Liver (tissue), 9 donors: ENCODE data around the gene CCN5. TPM values are rescaled to one million over a fixed set of nuclear protein-coding genes. Genes with fewer than 3 reads are reported as not detected.

ENCODE experiments used
- DNase-seq: peaks from one replicate; pipeline ENCODE4 v3.0.0-alpha.2; 2017; ENCODE audit warnings: low spot score
- H3K27ac ChIP-seq, 2 donors: one replicate each; pipeline ENCODE4 v1.7.0; 2013; ENCODE audit warnings: inconsistent platforms in 2 of 2, low read length in 2 of 2, control low read depth in 1 of 2, low read depth in 1 of 2, mild to moderate bottlenecking in 1 of 2
- H3K27me3 ChIP-seq, 4 donors: one replicate each; pipeline versions ENCODE4 v1.6.1 to v1.7.0; 2013; ENCODE audit warnings: low read length in 3 of 4, inconsistent platforms in 1 of 4, mild to moderate bottlenecking in 1 of 4, moderate library complexity in 1 of 4; ENCODE audit not compliant: control insufficient read depth in 4 of 4, insufficient read depth in 4 of 4
- H3K36me3 ChIP-seq, 4 donors: one replicate each; pipeline versions ENCODE4 v1.6.1 to v1.7.0; 2013; ENCODE audit warnings: low read length in 3 of 4, mild to moderate bottlenecking in 3 of 4, low read depth in 1 of 4, moderate library complexity in 1 of 4; ENCODE audit not compliant: control insufficient read depth in 4 of 4, insufficient read depth in 3 of 4
- H3K4me1 ChIP-seq, 4 donors: one replicate each; pipeline versions ENCODE4 v1.6.1 to v1.7.0; 2013; ENCODE audit warnings: low read length in 3 of 4, mild to moderate bottlenecking in 3 of 4, moderate library complexity in 1 of 4; ENCODE audit not compliant: control insufficient read depth in 4 of 4, insufficient read depth in 4 of 4
- H3K4me3 ChIP-seq, 3 donors: one replicate each; pipeline versions ENCODE4 v1.6.1 to v1.7.0; 2013; ENCODE audit warnings: low read length in 3 of 3, control low read depth in 1 of 3, low read depth in 1 of 3, mild to moderate bottlenecking in 1 of 3
- H3K9ac ChIP-seq, 2 donors: one replicate each; pipeline ENCODE4 v1.7.0; 2013; ENCODE audit warnings: low read length in 2 of 2, mild to moderate bottlenecking in 2 of 2, moderate library complexity in 2 of 2, control low read depth in 1 of 2, low read depth in 1 of 2
- H3K9me3 ChIP-seq, 4 donors: one replicate each; pipeline versions ENCODE4 v1.6.1 to v1.7.0; 2013; ENCODE audit warnings: low read length in 3 of 4; ENCODE audit not compliant: control insufficient read depth in 4 of 4
- ATF3 ChIP-seq: IDR thresholded peaks from 2 replicates; pipeline ENCODE4 v1.6.1; 2016; ENCODE audit warnings: antibody characterized with exemption
- CTCF ChIP-seq: fragments of 150-350 bp; IDR thresholded peaks from 2 replicates; pipeline ENCODE4 v1.5.1; 2017; ENCODE audit warnings: improper control_type of control experiment, low read depth, low read length; ENCODE audit not compliant: missing input control
- EGR1 ChIP-seq, 2 donors: IDR thresholded peaks; 2 replicates each; pipeline ENCODE4 v1.6.1; 2016 to 2018; ENCODE audit warnings: antibody characterized with exemption in 2 of 2, low read depth in 2 of 2
- FOXA1 ChIP-seq: IDR thresholded peaks from 2 replicates; pipeline ENCODE4 v1.6.1; 2016; ENCODE audit warnings: antibody characterized with exemption
- FOXA2 ChIP-seq: IDR thresholded peaks from 2 replicates; pipeline ENCODE4 v1.6.1; 2016; ENCODE audit warnings: antibody characterized with exemption
- GABPA ChIP-seq, 2 donors: IDR thresholded peaks in 1 of 2; conservative IDR thresholded peaks in 1 of 2; 2 replicates each; pipeline ENCODE4 v1.6.1; 2016; ENCODE audit warnings: antibody characterized with exemption in 2 of 2, mild to moderate bottlenecking in 1 of 2, moderate library complexity in 1 of 2
- HNF4A ChIP-seq, 2 donors: conservative IDR thresholded peaks; 2 replicates each; pipeline ENCODE4 v1.6.1; 2016; ENCODE audit warnings: antibody characterized with exemption in 2 of 2, mild to moderate bottlenecking in 2 of 2
- HNF4G ChIP-seq: IDR thresholded peaks from 2 replicates; pipeline ENCODE4 v1.6.1; 2016; ENCODE audit warnings: antibody characterized with exemption
- JUND ChIP-seq, 2 donors: IDR thresholded peaks; 2 replicates each; pipeline ENCODE4 v1.6.1; 2016; ENCODE audit warnings: antibody characterized with exemption in 2 of 2
- NR2F2 ChIP-seq: IDR thresholded peaks from 2 replicates; pipeline ENCODE4 v1.6.1; 2016; ENCODE audit warnings: antibody characterized with exemption
- RAD21 ChIP-seq, 2 donors: IDR thresholded peaks; 2 replicates each; pipeline ENCODE4 v1.6.1; 2016; ENCODE audit warnings: antibody characterized with exemption in 2 of 2, mild to moderate bottlenecking in 2 of 2
- RXRA ChIP-seq, 2 donors: IDR thresholded peaks; 2 replicates each; pipeline ENCODE4 v1.6.1; 2017 to 2018; ENCODE audit warnings: antibody characterized with exemption in 2 of 2, mild to moderate bottlenecking in 1 of 2
- SP1 ChIP-seq: IDR thresholded peaks from 2 replicates; pipeline ENCODE4 v1.6.1; 2018; ENCODE audit warnings: antibody characterized with exemption, mild to moderate bottlenecking
- TAF1 ChIP-seq: conservative IDR thresholded peaks from 2 replicates; pipeline ENCODE4 v1.6.1; 2016; ENCODE audit warnings: antibody characterized with exemption, mild to moderate bottlenecking
- YY1 ChIP-seq: IDR thresholded peaks from 2 replicates; pipeline ENCODE4 v1.6.1; 2016; ENCODE audit warnings: antibody characterized with exemption, mild to moderate bottlenecking
- ZBTB33 ChIP-seq: IDR thresholded peaks from 2 replicates; pipeline ENCODE4 v1.6.1; 2016; ENCODE audit warnings: antibody characterized with exemption
- WGBS: extraction: QIAGEN DNeasy Blood & Tissue Kit; methylation state at CpG from one replicate; pipeline ENCODE4 v1.1.7; 2013; 5-methylcytosine and 5-hydroxymethylcytosine counted together
- polyA plus RNA-seq, 2 donors: library from polyadenylated mRNA; stranded (reverse) in 1 of 2; unstranded in 1 of 2; fragments of 200-250 nt in 1 of 2; fragments of >200 nt in 1 of 2; fragmentation: Nextera tagmentation in 1 of 2; extraction: Ambion mirVana in 1 of 2; gene quantifications; one replicate each; pipeline versions ENCODE4 v1.2.1 to v1.2.3, GENCODE V29; 2013 to 2015
- total RNA-seq, 2 donors: library from RNA; depleted of rRNA; stranded (reverse); fragments of >200 nt; gene quantifications; one replicate each; pipeline ENCODE4 v1.2.3, GENCODE V29; 2014
- TF ChIP-seq, protein P1 (sequence below): IDR thresholded peaks from 2 replicates; pipeline ENCODE4 v1.6.1; 2016; ENCODE audit warnings: antibody characterized with exemption
- TF ChIP-seq, protein P2 (sequence below): IDR thresholded peaks from 2 replicates; pipeline ENCODE4 v1.6.1; 2016; ENCODE audit warnings: antibody characterized with exemption, mild to moderate bottlenecking
- donor health status: healthy.
- donor health status: healthy.
- donor health status: healthy.
- donor health status: healthy.
- donor health status: healthy.

The CCN5 gene
- total and polyA plus RNA-seq, 4 donors = 1.2 to 3.6 (median 1.9) TPM; not detected in 1

GRCh38 chr20:44727039-44727438 is 11.9 kb downstream of the CCN5 start:
- Histone ChIP-seq H3K4me1 (peaks cover 0 to 3% (median 0%) of the 10 kb centered on the region in 4 donors), H3K36me3 (no peaks in the 10 kb centered on the region), H3K27me3 (peaks cover 0 to 2% (median 0%) of the 10 kb centered on the region in 4 donors), H3K27ac (no peak overlapping the region), H3K9ac (no peak overlapping the region), H3K9me3 (no peaks in the 10 kb centered on the region), H3K4me3 (no peak overlapping the region)
- WGBS = 87% methylated on average over 11 of the region's 11 CpGs
- DNase-seq = no peak
- TF ChIP-seq, protein P1, sequence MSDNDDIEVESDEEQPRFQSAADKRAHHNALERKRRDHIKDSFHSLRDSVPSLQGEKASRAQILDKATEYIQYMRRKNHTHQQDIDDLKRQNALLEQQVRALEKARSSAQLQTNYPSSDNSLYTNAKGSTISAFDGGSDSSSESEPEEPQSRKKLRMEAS = no peak
- no peak for TF ChIP-seq SP1
- no peak for TF ChIP-seq HNF4A (conservative IDR thresholded peaks at IDR 0.05)
- no peak for TF ChIP-seq TAF1
- TF ChIP-seq, protein P2, sequence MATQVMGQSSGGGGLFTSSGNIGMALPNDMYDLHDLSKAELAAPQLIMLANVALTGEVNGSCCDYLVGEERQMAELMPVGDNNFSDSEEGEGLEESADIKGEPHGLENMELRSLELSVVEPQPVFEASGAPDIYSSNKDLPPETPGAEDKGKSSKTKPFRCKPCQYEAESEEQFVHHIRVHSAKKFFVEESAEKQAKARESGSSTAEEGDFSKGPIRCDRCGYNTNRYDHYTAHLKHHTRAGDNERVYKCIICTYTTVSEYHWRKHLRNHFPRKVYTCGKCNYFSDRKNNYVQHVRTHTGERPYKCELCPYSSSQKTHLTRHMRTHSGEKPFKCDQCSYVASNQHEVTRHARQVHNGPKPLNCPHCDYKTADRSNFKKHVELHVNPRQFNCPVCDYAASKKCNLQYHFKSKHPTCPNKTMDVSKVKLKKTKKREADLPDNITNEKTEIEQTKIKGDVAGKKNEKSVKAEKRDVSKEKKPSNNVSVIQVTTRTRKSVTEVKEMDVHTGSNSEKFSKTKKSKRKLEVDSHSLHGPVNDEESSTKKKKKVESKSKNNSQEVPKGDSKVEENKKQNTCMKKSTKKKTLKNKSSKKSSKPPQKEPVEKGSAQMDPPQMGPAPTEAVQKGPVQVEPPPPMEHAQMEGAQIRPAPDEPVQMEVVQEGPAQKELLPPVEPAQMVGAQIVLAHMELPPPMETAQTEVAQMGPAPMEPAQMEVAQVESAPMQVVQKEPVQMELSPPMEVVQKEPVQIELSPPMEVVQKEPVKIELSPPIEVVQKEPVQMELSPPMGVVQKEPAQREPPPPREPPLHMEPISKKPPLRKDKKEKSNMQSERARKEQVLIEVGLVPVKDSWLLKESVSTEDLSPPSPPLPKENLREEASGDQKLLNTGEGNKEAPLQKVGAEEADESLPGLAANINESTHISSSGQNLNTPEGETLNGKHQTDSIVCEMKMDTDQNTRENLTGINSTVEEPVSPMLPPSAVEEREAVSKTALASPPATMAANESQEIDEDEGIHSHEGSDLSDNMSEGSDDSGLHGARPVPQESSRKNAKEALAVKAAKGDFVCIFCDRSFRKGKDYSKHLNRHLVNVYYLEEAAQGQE = no peak
- no peak for TF ChIP-seq JUND (IDR thresholded peaks at IDR 0.05)
- TF ChIP-seq HNF4G = no peak
- no peak for TF ChIP-seq GABPA (IDR thresholded peaks at IDR 0.05 in 1 of 2, conservative IDR thresholded peaks at IDR 0.05 in 1 of 2)
- no peak for TF ChIP-seq ZBTB33
- no peak for TF ChIP-seq EGR1 (IDR thresholded peaks at IDR 0.05; ENCODE audit: low read depth in 2 of 2)
- TF ChIP-seq RAD21 (IDR thresholded peaks at IDR 0.05) = no peak
- no peak for TF ChIP-seq FOXA2
- TF ChIP-seq NR2F2 = no peak
- TF ChIP-seq CTCF = no peak
- TF ChIP-seq RXRA (IDR thresholded peaks at IDR 0.05) = no peak
- no peak for TF ChIP-seq FOXA1
- no peak for TF ChIP-seq ATF3
- TF ChIP-seq YY1 = no peak
